ENCODE results near the gene WDSUB1. TPM values are rescaled to one million over a fixed set of nuclear protein-coding genes. Genes with fewer than 3 reads are reported as not detected.
A peak's percentile ranks its signal among the peaks of the same experiment; 100 is the strongest.

The WDSUB1 gene
- total and polyA plus RNA-seq, 2 of the 4 experiments (the other 2 are of a cell fraction): 4.8 to 5.2 TPM

GRCh38 chr2:159252905-159253304 lies 33.6 kb downstream of the WDSUB1 start:
- intact Hi-C loops (cut with micrococcal nuclease) (no loop called here), in situ Hi-C loops (cut with MboI; ENCODE audit: low sequenced_read_pairs) (no loop called here), dilution Hi-C loops (cut with HindIII; ENCODE audit: low sequenced_read_pairs, unreplicated experiment) (no loop called here)
- H3K27me3 ChIP-seq (ENCODE audit: control insufficient read depth, insufficient read depth, low read length): no peaks in the 10 kb centered on the region
- no peak overlapping the region for H3K14ac ChIP-seq (replicated peaks; ENCODE audit: low read depth, low read length)
- H3K79me1 ChIP-seq (ENCODE audit: low read depth in 1 of 2, low read length in 2 of 2): peaks cover 0 to 3% of the 10 kb centered on the region in 2 experiments; a peak in 1 of 4 replicates
- no peak overlapping the region for H3K56ac ChIP-seq (ENCODE audit: extremely low read depth, insufficient read depth, low read length)
- CTCF ChIA-PET: no interaction called here
- no peak overlapping the region for H3K9ac ChIP-seq (ENCODE audit: low read depth, low read length)
- DNase-seq (no peak), ATAC-seq (ENCODE audit: low read depth) (no peak)
- no peak overlapping the region for H4K91ac ChIP-seq (ENCODE audit: insufficient read depth, low read depth, low read length)
- no peak overlapping the region for H2BK5ac ChIP-seq (ENCODE audit: low read depth, low read length, poor library complexity, severe bottlenecking)
- H2BK15ac ChIP-seq (ENCODE audit: low read depth, low read length): no peak overlapping the region
- H3K23ac ChIP-seq (ENCODE audit: low read depth, low read length): no peak overlapping the region
- no peak overlapping the region for H2AFZ ChIP-seq (replicated peaks; ENCODE audit: low read length, poor library complexity)
- no peak overlapping the region for H3K4ac ChIP-seq (ENCODE audit: low read depth, low read length)
- WGBS, 2 experiments (ENCODE audit: extremely low coverage in 2 of 2, insufficient read length in 1 of 2): no CpG with 5 or more reads among the region's 4 CpGs
- H2AK5ac ChIP-seq (ENCODE audit: low read depth, low read length): no peak overlapping the region
- no peak overlapping the region for H2BK120ac ChIP-seq (ENCODE audit: low read depth, low read length)
- TF ChIP-seq CHD1 (IDR thresholded peaks at IDR 0.05; ENCODE audit: low read depth, low read length): no peak
- TF ChIP-seq CEBPB (IDR thresholded peaks at IDR 0.05; ENCODE audit: low read depth, low read length): peak; percentile 88
- no peak for TF ChIP-seq RFX5 (IDR thresholded peaks at IDR 0.05; ENCODE audit: low read depth, low read length)
- H3K4me2 ChIP-seq (ENCODE audit: low read depth, low read length): no peak overlapping the region
- H4K20me1 ChIP-seq (ENCODE audit: insufficient read depth, low read length): no peaks in the 10 kb centered on the region
- no peak overlapping the region for H2AK9ac ChIP-seq (replicated peaks; ENCODE audit: low read depth, low read length, poor library complexity)
- no TSS peak for BruUV-seq (replicated peaks)
- H3K9me1 ChIP-seq (ENCODE audit: insufficient read depth, low read length): peaks cover 4% of the 10 kb centered on the region
- H4K8ac ChIP-seq (ENCODE audit: low read depth in 2 of 2, low read length in 2 of 2): no peak overlapping the region
- H3K18ac ChIP-seq (ENCODE audit: low read depth, low read length): no peak overlapping the region
- H3K4me3 ChIP-seq (ENCODE audit: insufficient read depth, low read depth, low read length): no peak overlapping the region
- POLR2A ChIA-PET (ENCODE audit: unreplicated experiment): no interaction called here
- no peak overlapping the region for H2BK20ac ChIP-seq (ENCODE audit: low read depth, low read length)
- no peaks in the 10 kb centered on the region for H3K4me1 ChIP-seq (ENCODE audit: control insufficient read depth, insufficient read depth, low read length)
- peaks cover 2% of the 10 kb centered on the region; the same call in 1 of the 2 replicates for H3K36me3 ChIP-seq (ENCODE audit: control insufficient read depth, insufficient read depth, low read length)
- H4K5ac ChIP-seq (ENCODE audit: low read depth, low read length): no peak overlapping the region
- H3K9me3 ChIP-seq (ENCODE audit: control insufficient read depth, insufficient read depth, low read length): no peaks in the 10 kb centered on the region
- H3K27ac ChIP-seq (ENCODE audit: insufficient read depth, low read length): no peak overlapping the region
